ENCODE data around the gene PACSIN1. TPM values are rescaled to one million over a fixed set of nuclear protein-coding genes. Genes with fewer than 3 reads are reported as not detected.

PACSIN1 gene
- total RNA-seq, 1 donor from 2014 or later: 1.9 TPM

DNA sequence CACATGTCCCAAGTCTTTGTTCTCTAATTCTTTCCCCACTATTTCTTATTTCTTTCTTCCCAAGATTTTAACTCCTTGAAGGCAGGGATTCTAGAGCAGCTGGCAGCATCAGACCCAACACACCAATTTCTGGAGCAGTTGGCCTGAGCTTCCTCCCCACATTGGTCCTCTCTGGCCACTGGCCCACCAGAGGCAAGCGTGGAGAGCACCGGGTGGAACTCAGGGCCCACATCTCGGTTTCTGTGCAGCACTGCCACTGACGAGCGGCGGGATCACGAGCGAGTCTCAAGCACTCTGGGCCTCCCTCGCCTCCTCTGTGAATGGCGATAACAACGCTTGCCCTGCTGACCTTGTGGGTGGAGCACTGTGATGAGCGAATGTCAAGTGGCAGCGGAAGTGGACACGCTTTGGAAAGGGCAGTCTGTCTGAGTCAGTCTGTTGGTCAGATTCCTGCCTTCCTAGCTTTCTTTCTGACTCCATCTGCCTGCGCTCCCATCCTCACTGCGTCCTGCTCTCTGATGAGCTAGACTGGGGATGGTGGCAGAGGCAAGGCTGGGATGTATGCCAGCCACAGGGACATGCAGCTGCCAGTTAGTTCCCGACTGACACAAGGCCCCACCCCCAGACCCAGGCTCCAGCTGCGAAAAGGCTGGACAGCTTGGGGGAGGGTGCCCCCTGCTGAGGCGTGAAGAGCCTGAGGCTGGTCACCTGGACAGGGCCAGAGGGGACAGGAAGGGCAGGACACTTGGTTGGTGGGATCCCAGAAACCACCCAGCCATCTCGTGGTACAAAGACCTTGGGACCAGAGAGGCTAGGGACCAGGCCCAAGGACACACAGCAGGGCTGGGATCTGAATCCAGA, 94.7 kb downstream of the PACSIN1 start:
- DNase-seq (ENCODE audit: low spot score): no peak

DNA sequence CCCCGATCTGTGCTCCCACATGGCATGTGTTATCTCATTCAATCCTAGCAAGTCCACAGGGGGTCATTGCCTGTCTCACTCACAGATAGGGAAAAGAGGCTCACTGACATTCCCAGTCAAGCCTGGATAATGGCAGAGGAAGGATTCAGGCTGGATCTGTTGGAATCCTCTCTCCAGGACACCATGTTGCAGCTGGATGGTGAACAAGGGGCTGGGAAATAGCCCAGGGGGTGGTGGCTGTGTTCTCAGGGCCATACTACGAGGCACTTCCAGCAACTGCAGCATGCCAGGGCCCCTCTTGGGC, 95.3 kb downstream of the PACSIN1 start:
- no peak for DNase-seq (ENCODE audit: low spot score)

DNA sequence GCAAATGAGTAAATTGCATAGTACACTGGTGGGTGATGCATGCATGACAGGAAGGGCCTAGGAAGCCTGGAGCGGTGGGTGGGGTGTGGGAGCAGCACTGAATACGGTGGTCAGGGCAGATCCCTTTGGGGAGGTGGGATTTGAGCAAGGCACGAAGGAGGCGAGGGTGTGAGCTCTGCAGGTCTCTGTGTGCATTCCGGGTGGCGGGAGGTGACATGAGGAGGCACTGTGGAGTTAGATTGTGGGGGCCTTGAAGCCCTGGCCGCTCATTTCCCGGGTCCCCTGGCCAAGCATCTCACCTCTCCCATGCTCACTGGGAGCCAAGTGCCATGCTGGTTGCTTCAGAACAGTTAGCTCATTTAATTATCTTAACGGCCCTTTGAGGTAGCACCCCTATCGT, 96.5 kb downstream of the PACSIN1 start:
- no peak for DNase-seq (ENCODE audit: low spot score)

DNA sequence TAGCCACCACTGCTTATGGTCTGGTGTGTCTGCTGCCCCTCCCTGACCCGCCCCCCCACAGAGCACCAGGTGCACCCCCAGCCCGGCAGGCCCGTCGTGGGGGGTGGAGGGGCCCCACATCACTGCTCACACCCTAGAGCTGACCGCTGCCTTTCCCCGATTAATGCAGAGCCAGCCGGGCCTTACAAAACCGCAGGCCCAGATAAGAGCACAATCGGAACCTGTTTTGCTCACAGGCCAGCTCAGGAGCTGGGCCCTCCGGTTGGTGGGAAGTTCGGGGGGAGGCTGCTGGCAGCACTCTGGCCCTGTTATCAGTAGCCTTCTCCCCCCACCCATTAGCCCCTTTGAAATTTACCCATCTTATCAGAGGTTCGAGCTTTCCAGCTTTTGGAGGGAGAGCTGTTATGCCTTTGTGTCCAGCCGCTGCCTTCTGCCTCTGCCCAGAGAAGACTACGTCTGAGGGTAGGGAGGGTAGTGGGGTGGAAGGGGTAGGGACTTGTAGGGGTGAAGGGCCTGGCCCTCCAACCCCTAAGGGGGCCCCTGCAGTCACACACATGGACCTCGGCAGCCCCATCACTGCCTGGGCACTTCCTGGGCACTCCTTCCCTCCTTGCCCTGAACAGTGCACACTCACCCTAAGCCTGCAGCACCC, 97.1 kb downstream of the PACSIN1 start:
- DNase-seq (ENCODE audit: low spot score): no peak

DNA sequence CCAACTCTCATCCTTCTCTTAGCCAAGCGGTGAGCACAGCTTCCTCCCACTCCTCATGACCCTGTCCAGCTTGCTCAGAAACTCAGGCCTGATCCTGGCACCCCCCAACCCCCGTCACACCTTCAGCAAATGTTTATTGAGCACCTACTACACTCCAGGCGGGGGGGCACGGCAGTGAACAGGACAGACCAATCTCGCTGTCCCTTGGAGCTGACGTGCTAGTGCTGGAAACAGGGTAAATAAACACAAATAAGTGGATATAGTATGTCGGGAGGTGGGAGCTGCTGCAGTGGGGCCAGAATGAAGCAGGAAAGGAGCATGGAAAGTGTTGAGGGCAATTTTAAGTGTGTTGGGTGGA, 97.6 kb downstream of the PACSIN1 start:
- no peak for DNase-seq (ENCODE audit: low spot score)

DNA sequence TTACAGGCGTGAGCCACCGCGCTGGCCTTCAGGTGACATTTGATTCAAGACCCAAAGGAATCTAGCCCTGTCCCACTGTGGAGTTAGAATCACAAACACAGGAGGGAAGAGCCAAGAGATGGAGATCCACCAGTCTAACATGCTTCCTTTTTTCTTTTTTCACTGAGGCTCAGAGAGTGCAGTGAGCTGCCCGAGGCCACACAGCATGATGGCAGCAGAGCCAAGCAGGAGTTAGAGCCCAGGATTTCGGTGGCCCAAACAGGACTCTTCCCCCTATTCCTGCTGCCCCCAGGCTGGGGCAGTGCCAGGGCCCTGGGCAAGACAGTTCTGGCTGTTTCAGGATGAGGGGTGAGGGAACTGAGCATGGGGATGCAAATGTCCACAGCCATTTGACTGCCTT, 98.3 kb downstream of the PACSIN1 start:
- DNase-seq (ENCODE audit: low spot score): no peak

DNA sequence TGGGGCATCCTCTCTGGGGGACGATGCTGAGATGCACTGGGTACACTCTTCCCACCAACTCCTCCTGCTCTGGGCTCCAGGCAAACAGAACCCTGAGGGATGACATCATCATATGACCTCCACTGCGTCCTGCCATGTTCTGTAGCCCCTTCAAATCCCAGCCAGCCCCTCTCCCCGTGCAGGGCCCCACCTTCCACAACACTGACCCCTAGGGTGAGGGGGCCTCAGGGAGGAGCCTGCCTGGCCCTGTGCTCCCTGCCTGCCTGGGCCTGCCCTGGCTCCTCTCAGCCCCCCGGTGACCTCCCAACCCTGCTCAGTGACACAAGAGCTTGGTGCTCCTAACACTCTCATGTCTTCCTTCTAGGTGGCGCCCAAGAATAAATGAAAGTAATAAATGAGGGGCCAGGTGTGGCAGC, 99.9 kb downstream of the PACSIN1 start:
- no peak for DNase-seq (ENCODE audit: low spot score)

DNA sequence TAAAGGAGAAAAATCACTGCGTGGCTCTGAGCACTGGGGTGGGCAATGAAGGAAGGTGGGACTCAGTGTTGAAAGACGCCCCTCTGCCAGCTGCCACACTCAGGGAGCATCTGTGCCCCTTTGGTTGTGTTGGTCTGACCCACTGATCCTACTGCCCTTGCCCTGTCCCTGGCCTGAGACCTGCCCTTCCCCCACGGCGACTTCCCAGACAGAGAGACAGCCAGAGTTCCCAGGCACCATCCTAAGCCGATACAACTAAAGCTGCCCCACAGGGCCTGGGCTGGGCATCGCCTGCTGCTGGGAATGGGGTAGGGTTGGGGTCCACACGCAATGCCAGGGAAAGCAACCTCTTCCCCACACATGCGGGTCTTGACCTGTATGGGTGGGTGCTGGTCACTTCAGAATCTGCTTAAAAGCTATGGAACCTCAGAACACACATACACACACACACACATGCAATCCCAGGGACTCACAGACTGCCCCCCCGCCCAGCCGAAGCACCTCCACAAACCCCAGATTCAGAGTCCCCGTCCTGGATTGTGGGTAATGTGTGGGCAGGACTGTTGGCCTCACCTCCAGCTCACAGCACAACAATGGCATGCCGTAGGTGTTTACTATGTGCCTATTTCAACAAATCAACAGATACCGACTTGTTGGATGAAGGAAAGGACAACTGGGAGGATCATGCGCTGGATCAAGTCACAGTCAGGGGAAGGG, 101.1 kb downstream of the PACSIN1 start:
- no peak for DNase-seq (ENCODE audit: low spot score)

DNA sequence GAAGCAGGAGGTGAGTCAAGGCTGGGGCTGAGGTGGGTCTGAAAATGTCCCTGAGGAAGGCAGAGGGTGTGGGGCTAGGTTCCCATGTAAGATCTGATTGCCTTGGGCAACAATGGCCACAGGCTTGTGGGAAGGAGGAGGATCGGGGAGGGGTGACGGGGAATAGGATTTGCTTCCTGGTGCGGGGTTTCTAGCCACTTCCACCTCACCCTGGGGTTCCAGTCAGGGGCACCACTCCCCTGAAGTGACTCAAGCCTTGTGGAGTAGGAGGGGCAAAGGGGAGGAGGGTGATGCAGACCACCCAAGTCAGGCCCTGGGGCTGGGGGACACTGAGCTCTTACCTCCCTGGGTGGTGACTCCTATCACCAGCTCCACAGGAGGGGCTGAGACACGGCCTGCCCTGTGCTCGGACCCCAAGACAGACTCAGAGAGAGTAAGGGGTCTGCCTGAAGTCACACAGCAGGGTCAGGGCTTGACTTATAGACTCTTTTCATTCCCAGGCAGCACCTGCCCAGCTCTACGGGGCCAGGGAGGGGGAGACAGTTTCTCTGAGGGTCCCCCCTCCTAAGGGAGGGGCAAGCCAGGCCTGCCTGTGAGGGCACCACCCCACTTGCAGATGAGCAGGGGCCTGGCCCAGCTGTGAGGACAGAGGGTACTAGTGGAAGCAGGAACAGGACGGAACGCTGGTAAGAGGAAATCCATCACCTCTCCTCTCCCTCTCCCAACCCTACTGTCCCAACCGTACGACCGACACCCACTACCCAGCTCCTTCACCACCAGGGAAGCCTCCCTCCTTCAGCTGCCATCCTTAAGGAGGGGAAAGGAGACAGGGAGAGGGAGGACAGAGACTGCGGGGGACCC, 102.7 kb downstream of the PACSIN1 start:
- no peak for DNase-seq (ENCODE audit: low spot score)

DNA sequence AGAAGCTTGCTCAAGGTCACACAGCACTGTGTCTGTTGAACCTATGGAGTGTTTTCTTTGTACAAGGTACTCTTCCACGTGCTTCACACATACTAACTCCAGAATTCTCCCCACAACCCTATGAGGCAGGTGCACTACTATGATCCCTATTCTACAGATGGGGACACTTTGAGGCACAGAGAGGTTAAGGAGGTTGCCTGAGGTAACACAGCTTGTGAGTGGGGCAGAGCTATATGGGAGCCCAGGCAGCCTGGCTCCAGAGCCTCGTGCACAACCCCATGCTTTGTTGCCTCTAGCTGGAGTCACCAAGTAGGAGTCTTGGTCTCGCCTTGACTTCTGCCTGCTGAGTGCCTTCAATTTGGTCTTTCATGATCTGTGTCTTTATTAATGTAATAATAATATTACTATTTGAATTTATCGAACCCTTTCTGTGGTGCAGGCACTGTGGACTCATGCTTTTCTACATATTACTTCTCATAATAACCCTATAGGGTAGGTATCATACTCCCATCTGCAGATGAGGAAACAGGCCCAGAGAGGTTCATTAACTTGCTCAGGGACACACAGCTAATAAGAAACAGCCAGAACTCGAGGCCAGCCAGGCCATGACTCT, 103.6 kb downstream of the PACSIN1 start:
- no peak for DNase-seq (ENCODE audit: low spot score)

DNA sequence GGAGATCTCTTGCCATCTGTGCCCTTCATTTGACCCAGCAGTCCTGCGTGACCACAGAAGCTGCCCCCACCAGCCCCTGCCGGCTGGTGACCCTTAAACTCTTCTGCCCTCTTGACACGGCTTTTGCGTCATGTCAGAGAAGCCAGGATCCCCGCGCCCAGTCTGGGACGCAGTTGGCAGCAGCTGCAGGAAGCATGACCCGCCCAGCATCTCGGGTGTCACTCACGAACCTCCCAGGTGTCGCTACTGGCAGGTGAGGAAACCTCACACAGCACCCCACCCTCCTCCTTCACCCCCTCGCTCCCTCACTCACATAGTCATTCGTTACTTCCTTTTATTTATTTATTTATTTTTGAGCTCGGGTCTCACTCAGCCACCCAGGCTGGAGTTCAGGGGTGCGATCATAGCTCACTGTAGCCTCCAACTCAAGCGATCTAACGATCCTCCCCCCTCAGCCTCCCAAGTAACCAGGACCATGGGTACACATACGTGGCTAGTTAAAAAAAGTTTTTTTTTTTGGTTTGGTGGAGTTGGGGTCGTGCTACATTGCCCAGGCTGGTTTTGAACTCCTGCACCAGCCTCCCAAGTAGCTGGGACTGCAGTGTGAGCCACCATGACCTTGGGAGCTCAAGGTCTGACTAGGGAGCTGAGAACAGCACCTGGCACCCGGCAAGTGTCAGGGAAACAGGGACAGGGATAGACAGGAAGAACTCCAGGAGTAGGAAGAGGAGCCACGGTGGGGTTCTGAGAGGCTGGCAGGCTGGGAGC, 104.4 kb downstream of the PACSIN1 start:
- no peak for DNase-seq (ENCODE audit: low spot score)

DNA sequence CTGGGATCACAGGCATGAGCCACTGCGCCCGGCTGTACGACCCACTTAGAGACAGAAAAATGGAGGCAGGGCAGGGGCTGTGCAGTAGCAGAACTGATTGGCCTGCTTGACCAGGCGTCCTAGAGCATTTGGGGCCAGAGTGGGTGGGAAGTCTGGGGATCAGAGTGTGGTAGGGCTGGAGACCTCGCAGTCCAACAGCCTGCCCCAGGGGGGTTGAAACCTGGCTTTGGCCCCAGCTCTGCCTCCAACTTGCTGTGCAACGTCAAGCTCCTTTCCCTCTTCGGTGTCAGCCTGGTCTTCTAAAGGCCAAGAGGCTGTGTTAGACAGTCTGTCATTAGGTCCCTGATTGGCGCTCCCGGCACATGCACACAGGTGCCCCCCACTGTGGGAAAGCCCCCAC, 105.5 kb downstream of the PACSIN1 start:
- no peak for DNase-seq (ENCODE audit: low spot score)

DNA sequence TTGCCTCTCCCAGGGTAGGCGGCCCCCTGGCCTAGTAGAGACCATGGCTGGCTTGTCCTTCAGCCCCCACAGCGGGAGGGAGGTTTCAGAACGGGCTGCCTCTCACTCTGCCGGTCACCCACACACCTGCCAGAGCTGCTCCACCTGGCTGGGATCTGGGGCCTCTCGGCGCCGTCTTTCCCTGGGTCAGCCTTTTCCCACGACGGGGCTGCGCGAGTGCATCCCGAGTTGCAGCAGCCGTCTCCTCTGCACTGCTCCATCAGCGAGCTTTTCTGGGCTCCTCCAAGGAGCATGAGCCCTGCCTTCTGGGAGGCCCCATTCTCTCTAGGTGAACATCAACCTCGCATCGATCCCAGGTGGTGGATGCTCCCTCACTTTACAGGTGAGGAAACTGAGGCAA, 106.1 kb downstream of the PACSIN1 start:
- no peak for DNase-seq (ENCODE audit: low spot score)

DNA sequence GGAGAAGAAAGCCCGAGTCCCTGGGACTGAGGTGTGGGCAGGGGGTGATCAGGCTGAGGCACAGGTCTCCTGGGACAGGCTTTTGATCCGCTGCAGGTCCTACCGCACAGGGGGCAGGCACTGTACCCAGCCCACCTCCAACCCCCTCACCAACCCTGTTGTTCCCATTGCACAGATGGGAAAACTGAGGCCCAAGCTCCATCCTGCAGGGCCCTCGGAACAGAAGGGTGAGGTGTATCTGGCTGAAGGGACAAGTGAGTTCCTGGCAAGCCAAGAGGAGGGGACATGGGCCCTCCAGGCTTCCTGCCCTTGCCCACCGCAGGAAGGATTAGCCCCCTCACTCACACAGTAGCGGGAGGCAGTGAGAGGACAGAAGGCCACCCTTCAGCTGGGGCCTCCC, 106.7 kb downstream of the PACSIN1 start:
- DNase-seq (ENCODE audit: low spot score): no peak

DNA sequence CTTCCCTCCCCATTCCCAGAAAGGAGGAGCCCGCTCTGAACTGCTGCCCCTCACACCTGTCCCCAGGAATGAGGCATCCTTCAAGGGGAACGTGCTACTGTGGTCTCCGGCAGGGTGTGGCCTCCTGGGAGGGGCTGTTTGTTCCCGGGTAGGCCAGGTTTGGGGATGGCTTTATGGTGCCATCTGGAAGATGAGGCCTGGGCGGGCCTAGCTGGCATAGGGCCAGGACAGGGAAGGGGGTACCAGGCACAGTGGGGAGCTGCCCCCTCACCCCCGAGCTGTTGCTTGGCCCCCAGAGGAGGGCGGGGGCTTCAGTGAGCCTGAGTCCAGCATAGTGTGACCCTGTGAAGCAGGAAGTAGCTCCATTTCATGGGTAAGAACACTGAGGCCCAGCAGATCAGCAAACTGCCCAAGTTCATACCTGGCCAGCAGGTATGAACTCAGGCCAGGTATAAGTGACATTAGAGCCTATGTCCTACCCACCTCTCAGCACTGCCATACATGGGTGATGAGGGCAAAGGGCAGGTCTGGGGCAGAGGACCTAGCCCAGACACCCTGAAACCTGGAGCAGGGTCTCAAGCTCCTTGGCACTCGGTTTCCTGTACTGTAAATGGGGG, 107.8 kb downstream of the PACSIN1 start:
- no peak for DNase-seq (ENCODE audit: low spot score)

DNA sequence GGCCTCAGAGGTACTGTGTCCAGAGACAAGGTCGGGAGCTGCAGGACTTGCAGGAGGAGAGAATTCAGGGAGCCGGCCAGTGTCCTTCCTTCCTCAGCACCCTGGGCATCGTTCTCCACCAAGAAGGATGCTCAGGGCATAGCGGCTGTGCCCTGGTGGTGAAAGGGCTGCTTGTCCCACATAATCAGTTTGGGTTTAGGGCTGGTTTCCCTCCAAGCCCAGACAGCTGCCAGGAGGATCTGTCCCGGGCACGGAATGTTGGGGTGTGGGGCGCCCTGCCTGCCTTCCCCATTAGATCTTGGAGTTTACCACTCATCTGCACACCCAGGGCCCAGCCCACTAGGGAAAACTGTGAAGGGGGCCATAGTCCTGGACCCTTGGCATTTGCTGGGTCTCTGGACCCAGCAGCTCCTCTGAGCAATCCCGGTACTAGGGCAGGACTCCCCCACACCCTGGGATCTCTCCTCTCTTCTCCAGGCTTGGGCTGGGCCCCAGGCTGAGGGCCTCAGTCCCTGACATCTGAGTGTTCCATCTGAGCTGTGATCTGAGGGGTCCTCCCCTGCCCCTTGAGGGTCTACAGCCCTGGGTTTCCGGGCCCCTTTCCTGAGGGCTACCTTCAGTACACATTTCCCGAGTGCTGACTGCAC, 108.9 kb downstream of the PACSIN1 start:
- DNase-seq (ENCODE audit: low spot score): no peak

DNA sequence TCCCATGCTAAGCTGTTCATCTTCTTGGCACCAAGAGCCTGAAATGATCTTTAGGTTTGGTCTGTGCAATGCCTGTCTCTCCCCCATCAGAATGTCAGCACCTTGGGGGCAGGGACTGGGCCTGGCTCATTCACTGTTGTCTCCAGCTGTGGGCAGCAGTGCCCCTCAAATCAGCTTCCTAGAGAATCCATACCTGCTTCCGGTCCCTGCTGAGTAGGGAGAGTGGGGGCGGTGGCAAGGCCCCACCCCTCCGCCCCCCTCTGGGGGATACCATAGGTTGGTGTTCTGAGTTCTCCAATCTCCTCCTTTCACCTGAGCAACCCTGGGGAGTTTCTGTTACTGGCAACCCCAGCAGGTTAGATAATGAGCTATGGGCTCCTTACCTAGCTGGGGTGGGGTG, 109.5 kb downstream of the PACSIN1 start:
- no peak for DNase-seq (ENCODE audit: low spot score)

DNA sequence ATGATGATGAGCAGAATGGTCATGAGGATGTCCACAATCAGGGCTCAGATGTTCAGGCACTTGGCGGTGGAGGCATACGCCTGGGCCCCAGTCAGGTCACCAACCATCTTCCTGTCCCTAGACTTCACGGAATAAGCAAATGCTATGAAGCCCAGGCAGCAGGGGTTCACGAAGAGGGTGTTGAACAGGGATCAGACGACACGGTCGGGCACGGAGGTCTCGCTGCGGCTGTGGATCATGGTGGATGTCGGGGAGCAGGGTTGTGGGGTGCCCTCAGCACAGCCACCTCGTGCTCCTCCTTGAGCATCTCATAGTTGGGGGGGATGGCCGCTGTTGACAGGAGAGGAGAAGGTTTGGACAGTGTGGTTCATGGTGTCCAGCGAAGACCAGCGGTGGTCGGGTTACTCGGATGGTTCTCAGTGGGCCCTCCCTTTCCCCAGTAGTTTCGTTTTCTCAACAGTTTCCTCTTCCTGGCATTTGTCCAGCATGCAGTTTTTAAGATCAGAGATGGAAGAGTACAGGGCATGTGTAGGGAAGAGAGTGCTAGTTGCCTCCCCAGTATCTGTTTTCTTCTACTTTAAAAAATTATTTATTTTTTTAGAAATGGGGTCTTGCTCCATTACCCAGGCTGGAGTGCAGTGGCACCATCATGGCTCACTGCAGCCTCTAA, 110.5 kb downstream of the PACSIN1 start:
- no peak for DNase-seq (ENCODE audit: low spot score)

Measured in ureter (tissue), 1 donor.